ENCODE measurements around the gene RBL1. TPM values are rescaled to one million over a fixed set of nuclear protein-coding genes. Genes with fewer than 3 reads are reported as not detected.
"Not testable (repeated sequence)": the region's sequence is repeated elsewhere in the genome, so short reads cannot be mapped to it uniquely, and the experiment has no call there.

The RBL1 gene
- total RNA-seq, 1 experiment from 2014 or later: 14.1 TPM

GRCh38 chr20:37075932-37076685 is 19.7 kb downstream of the RBL1 start:
- DNase-seq (ENCODE audit: extremely low read depth, low read depth): no peak

DNA sequence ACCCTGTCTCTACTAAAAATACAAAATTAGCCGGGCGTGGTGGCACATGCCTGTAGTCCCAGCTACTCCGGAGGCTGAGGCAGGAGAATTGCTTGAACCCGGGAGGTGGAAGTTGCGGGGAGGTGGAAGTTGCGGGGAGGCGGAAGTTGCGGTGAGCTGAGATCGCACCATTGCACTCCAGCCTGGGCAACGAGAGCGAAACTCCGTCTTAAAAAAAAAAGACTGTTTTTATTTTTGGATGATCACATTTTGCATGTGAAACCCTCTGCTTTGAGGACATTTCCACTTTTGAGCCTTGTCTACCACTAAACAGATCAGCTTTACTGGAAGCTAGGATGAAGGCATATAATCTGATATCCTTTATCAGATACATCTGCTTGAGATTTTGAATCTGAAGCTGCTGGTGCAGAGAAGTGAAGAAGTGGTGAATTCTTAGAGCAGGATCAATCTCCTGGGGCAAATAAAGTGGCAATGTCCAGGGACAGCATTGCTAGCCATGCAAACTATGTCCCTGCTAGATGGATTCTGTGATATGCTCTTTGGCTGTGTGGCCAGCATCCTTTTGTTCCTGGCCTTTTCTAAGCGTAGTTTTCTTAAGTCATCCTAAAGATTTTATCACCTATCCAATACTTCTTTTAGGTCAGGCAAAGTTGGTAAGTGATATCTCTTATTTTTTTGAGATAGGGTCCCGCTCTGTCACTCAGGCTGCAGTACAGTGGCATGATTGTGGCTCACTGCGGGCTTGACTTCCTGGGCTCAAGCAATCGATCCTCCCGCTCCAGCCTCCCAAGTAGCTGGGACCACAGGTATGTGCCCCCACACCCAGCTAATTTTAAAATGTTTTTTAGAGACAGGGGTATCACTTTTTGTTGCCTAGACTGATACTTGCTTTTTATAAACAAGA is 23.3 kb downstream of the RBL1 start:
- DNase-seq (ENCODE audit: extremely low read depth, low read depth): no peak

DNA sequence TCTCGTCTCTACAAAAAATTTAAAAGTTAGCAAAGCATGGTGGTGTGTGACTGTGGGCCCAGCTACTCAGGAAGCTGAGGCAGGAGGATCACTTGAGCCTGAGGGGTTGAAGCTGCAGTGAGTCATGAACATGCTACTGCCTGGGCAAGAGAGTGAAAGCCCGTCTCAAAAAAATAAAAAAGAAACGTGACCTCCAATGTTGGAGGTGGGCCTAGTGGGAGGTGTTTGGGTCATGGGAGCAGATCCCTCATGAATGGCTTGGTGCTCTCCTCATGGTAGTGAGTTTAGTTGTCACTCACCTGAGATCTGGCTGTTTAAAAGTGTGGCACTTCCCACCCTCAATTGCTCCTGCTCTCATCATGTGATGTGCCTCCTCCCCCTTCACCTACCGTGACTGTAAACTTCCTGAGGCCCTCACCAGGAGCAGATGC is 24.3 kb downstream of the RBL1 start:
- DNase-seq (ENCODE audit: extremely low read depth, low read depth): no peak

- DNase-seq (ENCODE audit: extremely low read depth, low read depth): not testable (repeated sequence)
Measured at GRCh38 chr20:37069563-37069962, 26.2 kb downstream of the RBL1 start.

DNA sequence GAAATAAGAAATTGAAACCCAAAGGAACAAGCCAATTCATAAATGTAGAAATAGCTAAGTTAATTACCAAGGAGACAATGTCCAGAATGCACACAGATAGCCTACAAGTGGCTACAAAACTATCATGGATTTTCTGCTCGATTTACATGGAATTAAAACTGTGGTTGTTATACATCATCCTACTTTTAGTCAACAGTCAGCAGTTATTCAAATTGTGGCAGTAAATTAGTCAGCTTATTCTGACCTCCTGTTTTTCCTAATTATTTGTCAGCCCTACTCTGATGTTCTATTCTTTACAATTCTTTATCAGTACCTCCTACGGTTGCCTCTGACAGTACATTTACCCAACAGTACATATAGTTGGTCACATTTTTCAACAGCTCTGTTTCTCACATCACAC is 29.6 kb downstream of the RBL1 start:
- DNase-seq (ENCODE audit: extremely low read depth, low read depth): no peak

- no peak for DNase-seq (ENCODE audit: extremely low read depth, low read depth)
Measured at GRCh38 chr20:37055276-37055675, 40.5 kb downstream of the RBL1 start.

DNA sequence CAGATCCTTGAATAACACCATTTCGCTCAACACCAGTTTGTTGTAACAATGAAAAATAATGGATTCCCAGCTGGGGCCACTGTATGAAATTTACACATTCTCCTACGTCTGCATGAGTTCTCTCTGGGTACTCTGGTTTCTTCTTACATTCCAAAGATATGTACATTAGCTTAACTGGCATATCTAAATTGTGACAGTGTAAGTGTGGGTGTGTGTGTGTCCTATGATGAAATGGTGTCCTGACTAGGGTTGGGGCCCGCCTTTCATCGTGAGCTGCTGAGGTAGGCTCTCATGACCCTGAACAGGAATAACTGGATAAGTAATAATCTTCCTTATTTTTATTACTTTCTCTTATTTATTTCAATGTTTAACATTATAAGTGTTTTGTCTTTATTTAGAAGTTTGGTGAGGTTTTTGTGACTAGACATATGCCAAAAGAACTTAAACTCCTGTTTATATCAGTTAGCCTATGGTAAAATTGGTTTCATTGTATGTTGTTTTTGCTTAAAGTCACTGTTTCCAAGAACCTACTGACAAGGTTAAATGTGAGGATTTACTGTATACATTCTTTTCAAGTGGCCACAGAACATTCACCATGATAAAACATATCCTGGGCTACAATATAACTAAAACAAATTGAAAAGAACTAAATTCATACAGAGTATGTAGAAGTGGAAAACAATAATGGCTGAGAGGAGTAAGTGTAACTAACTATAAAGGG is 42.4 kb downstream of the RBL1 start:
- DNase-seq (ENCODE audit: extremely low read depth, low read depth): no peak

GRCh38 chr20:37042986-37043972 is 52.5 kb downstream of the RBL1 start:
- DNase-seq (ENCODE audit: extremely low read depth, low read depth): no peak

DNA sequence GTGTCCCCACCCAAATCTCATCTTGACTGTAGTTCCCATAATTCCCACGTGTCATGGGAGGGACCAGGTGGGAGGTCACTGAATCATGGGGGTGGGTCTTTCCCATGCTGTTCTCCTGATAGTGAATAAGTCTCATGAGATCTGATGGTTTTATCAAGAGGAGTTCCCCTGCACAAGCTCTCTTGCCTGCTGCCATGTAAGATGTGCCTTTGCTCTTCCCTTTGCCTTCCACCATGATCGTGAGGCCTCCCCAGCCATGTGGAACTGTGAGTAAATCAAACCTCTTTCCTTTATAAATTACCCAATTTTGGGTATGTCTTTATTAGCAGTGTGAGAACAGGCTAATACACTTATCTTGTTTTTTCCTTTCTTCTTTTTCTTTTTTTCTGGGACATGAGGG is 56.4 kb downstream of the RBL1 start:
- DNase-seq (ENCODE audit: extremely low read depth, low read depth): not testable (repeated sequence)

GRCh38 chr20:37032077-37032476 is 63.7 kb downstream of the RBL1 start:
- no peak for DNase-seq (ENCODE audit: extremely low read depth, low read depth)

DNA sequence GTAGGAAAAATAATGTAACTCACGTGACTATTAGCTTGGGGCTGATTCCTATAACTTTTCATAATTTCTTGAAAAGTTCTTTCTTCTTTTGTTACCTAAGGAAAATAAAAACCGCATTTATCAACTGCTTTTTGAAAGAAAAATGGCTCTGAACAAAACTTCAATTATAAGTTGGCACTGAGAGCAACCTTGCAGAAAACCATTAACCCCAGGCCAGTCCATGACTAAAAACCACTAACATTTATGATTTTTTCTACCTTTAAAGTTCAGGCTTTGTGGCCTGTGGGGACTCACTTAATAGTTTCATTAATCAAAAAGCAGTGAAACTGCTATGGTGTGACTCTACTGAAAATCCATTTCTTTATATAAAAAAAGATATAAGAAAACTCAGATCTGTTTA is 75.2 kb downstream of the RBL1 start:
- no peak for DNase-seq (ENCODE audit: extremely low read depth, low read depth)

- not testable (repeated sequence) for DNase-seq (ENCODE audit: extremely low read depth, low read depth)
Measured at GRCh38 chr20:37012631-37013030, 83.2 kb downstream of the RBL1 start.

- not testable (repeated sequence) for DNase-seq (ENCODE audit: extremely low read depth, low read depth)
Measured at GRCh38 chr20:37011858-37012257, 83.9 kb downstream of the RBL1 start.

GRCh38 chr20:37011147-37011546 is 84.7 kb downstream of the RBL1 start:
- DNase-seq (ENCODE audit: extremely low read depth, low read depth): no peak

DNA sequence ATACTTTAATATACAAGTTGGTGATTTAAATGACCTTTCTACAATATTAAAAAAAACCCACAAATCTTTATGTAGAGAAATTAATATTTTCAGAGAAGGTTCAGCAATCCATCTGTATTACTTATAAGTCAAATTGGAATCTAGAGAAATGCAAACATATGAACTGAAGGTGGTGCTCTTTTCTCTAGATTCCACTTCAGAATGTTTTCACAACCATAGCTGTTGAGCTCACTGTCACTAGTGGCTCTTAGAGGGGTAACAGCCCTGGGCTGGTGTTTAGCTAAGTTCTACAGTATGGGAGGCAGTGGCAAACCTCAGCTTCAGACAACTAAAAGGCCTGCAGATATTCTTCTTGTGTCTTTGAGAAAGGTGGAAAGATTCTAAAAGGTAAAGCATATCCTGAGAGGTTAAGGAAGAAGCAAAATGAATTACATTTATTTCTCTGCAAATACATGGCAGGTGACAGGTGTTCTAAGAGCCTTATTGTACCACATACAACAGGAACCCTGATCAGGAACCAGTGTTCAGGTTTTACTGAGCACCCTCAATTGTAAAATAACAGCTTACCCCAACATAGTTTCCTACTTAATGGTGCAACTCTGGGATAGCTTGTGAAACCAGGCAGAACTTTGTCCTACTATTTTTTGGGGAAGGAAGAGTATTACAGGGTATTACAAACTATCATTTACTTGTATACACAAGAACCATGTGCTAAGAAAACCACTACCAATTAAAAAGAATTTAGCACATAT is 87.7 kb downstream of the RBL1 start:
- DNase-seq (ENCODE audit: extremely low read depth, low read depth): peak; percentile 17

GRCh38 chr20:37005062-37005942 is 90.5 kb downstream of the RBL1 start:
- DNase-seq (ENCODE audit: extremely low read depth, low read depth): not testable (repeated sequence)

- not testable (repeated sequence) for DNase-seq (ENCODE audit: extremely low read depth, low read depth)
Measured at GRCh38 chr20:37001634-37002033, 94.2 kb downstream of the RBL1 start.

GRCh38 chr20:37000171-37000570 is 95.6 kb downstream of the RBL1 start:
- not testable (repeated sequence) for DNase-seq (ENCODE audit: extremely low read depth, low read depth)
